Upper lobe of right lung (tissue), 1 donor: ENCODE data around the gene IFI44L. TPM values are rescaled to one million over a fixed set of nuclear protein-coding genes. Genes with fewer than 3 reads are reported as not detected.

Experiments used
- ATAC-seq: fragments of 200-7000 bp; cut with Tn5 transposase; one replicate; pipeline ENCODE4 v1.9.1; 2020; ENCODE audit warnings: mild to moderate bottlenecking, moderate library complexity
- DNase-seq: peaks from one replicate; pipeline ENCODE4 v3.0.0-alpha.2; 2020
- H3K27ac ChIP-seq: fragments of 200-600 bp; one replicate; pipeline ENCODE4 v1.8.0; 2022
- H3K27me3 ChIP-seq: fragments of 200-600 bp; one replicate; pipeline ENCODE4 v1.8.0; 2022; ENCODE audit warnings: mild to moderate bottlenecking
- H3K36me3 ChIP-seq: fragments of 200-600 bp; one replicate; pipeline ENCODE4 v1.8.0; 2022
- H3K4me1 ChIP-seq: fragments of 200-600 bp; one replicate; pipeline ENCODE4 v1.8.0; 2022
- H3K4me3 ChIP-seq: fragments of 200-600 bp; one replicate; pipeline ENCODE4 v1.8.0; 2022; ENCODE audit warnings: mild to moderate bottlenecking
- H3K9me3 ChIP-seq: fragments of 200-600 bp; one replicate; pipeline ENCODE4 v1.8.0; 2022
- intact Hi-C: fragments of 100-400 bp; cut with DNase I; formaldehyde crosslinking; loops from one replicate; pipeline ENCODE4 v1.11.0; 2022
- total RNA-seq: library from RNA; stranded (reverse); fragmentation: NEBNext Ultra II Directional; extraction: Animal tissue kit (Norgen Biotek cat#: 25700); gene quantifications from one replicate; pipeline ENCODE4 v1.2.1, GENCODE V29; 2021
- TF ChIP-seq, protein P1 (sequence below): fragments of 200-600 bp; IDR thresholded peaks from one replicate; pipeline ENCODE4 v1.8.0; 2022; ENCODE audit warnings: antibody characterized with exemption
- donor health status: DM: no; HTN: yes; CAD: no; lungs with severe emphysema.

The IFI44L gene
- total RNA-seq, 1 donor from 2014 or later = 30.0 TPM

DNA sequence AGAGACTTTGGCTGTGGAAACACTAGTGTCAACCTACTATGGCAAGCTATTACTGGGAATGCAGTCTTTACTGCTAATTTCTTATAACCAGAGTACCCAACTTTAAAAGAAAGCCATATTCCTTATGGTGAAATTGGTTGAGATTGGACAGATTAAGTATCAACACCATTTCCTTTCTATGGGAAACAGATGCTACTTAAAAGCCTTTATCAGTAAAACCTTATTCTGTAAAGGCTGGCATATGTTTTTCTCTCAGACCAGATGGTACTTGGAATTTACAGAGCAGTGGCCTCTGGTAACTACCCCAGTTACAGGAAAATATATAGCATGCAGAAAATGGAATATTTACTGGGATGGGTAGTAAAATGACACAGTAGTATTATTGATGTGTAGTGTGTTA is 48.2 kb downstream of the IFI44L start:
- ATAC-seq (no peak), DNase-seq (no peak)
- H3K27me3 ChIP-seq = no peaks in the 10 kb centered on the region
- H3K27ac ChIP-seq = no peak overlapping the region
- H3K36me3 ChIP-seq = peaks cover 13% of the 10 kb centered on the region
- no peak overlapping the region for H3K4me3 ChIP-seq
- TF ChIP-seq, protein P1, sequence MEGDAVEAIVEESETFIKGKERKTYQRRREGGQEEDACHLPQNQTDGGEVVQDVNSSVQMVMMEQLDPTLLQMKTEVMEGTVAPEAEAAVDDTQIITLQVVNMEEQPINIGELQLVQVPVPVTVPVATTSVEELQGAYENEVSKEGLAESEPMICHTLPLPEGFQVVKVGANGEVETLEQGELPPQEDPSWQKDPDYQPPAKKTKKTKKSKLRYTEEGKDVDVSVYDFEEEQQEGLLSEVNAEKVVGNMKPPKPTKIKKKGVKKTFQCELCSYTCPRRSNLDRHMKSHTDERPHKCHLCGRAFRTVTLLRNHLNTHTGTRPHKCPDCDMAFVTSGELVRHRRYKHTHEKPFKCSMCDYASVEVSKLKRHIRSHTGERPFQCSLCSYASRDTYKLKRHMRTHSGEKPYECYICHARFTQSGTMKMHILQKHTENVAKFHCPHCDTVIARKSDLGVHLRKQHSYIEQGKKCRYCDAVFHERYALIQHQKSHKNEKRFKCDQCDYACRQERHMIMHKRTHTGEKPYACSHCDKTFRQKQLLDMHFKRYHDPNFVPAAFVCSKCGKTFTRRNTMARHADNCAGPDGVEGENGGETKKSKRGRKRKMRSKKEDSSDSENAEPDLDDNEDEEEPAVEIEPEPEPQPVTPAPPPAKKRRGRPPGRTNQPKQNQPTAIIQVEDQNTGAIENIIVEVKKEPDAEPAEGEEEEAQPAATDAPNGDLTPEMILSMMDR = no peak
- H3K9me3 ChIP-seq = no peaks in the 10 kb centered on the region
- intact Hi-C loops = no loop called here
- no peaks in the 10 kb centered on the region for H3K4me1 ChIP-seq

DNA sequence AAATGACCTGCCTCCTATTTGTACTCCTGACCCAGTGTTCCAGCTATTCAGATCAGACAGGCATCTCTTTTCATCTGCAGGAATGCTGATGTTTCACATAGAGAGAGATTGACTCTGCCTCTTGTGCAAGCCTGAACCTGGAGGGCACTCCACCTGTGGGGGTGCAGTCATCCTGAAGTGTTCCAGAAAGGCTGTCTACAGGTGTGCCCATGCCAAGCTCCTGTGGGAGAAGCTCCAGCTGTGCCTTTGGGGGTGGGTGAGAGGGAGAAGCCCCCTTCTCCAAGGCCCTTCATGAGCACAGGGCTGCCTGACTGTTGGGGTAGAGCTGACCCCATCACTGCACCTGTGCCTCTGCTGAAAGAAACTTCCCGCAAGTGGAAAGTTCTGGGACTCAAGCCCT is 52.2 kb downstream of the IFI44L start:
- Histone ChIP-seq H3K4me3 (no peak overlapping the region), H3K36me3 (no peaks in the 10 kb centered on the region), H3K27ac (no peak overlapping the region), H3K4me1 (no peaks in the 10 kb centered on the region), H3K9me3 (no peaks in the 10 kb centered on the region), H3K27me3 (no peaks in the 10 kb centered on the region)
- ATAC-seq = peak; percentile 57
- TF ChIP-seq, protein P1 = no peak
- intact Hi-C loops = loop anchor here (10.0 kb wide), 1 partner anchor 58 kb away; no protein-coding TSS in a partner anchor
- no peak for DNase-seq

DNA sequence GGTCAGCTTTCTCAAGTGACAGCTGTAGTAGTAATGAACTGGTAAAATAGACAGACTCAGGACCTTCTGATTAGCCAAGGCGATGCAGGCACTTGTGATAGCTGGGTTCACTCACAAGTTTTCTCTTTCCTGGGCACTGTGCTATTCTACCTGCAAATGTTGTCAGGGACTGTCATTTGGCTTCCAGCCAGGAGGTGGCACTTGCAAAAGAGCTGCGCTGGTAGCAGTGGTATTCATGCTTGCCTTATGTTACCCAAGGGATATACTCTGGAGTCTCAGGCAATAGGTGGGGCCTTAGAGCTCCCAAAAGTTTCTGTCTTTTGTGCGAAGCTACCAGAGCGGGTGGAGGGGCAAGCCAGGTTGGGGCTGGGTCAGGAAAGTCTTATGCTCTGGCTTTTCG is 52.9 kb downstream of the IFI44L start:
- Histone ChIP-seq H3K9me3 (no peaks in the 10 kb centered on the region), H3K4me1 (no peaks in the 10 kb centered on the region), H3K27me3 (no peaks in the 10 kb centered on the region), H3K27ac (no peak overlapping the region), H3K4me3 (no peak overlapping the region), H3K36me3 (no peaks in the 10 kb centered on the region)
- TF ChIP-seq, protein P1 = no peak
- DNase-seq = no peak
- intact Hi-C loops = loop anchor here (10.0 kb wide), 1 partner anchor 58 kb away; no protein-coding TSS in a partner anchor
- peak; percentile 21 for ATAC-seq

DNA sequence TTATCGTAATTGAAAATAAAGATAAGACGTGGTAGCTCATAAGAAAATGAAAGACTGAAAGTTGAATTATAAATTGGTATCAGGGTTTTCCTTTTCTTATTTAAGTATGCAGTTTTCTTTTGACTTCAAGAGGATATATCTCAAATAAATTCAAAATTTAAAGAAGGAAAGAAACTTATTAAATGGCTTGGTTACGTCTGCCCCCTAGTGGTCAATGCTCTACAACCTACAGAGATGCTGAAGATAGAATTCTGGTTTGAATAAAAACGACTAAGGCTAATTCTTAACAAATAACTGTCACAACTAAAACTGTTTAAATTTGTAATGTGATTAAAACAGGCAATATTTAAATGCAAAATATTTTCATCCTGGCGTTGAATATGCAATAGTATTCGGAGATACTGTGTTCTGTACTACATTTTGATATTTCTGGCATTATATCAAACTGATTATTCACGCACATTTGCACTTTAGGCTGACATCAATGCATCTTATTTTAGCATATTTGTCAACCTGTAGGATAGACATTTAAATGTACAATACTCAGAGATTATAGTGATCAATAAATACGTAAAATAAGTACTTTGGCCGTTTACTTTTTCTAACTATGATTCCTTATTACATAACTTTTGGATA is 56.2 kb downstream of the IFI44L start:
- Histone ChIP-seq H3K9me3 (no peaks in the 10 kb centered on the region), H3K27ac (no peak overlapping the region), H3K4me3 (no peak overlapping the region), H3K36me3 (no peaks in the 10 kb centered on the region), H3K27me3 (no peaks in the 10 kb centered on the region), H3K4me1 (no peaks in the 10 kb centered on the region)
- ATAC-seq = peak; percentile 69
- TF ChIP-seq, protein P1 = peak; percentile 88
- no peak for DNase-seq
- intact Hi-C loops = loop anchor here (10.0 kb wide), 1 partner anchor 62 kb away; no protein-coding TSS in a partner anchor

DNA sequence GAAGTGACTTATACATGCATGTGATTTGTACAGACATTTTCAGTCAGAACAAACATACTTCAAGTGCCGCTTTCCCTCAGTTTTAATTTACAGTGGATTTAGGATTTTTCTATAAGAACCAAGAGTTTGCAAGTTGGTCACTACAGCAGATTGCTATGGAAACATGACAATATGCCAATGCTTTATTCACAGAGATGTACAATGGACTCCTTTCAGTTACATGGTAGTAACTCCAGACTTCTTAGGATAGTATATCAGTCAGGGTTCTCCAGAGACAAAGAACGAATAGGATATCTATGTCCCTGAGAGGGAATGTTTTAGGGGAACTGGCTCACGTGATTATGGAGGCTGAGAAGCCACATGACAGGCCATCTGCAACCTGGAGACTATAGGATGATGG is 56.7 kb downstream of the IFI44L start:
- Histone ChIP-seq H3K27ac (no peak overlapping the region), H3K4me1 (no peaks in the 10 kb centered on the region), H3K9me3 (no peaks in the 10 kb centered on the region), H3K4me3 (no peak overlapping the region), H3K27me3 (no peaks in the 10 kb centered on the region), H3K36me3 (no peaks in the 10 kb centered on the region)
- no peak for DNase-seq
- ATAC-seq = no peak
- intact Hi-C loops = loop anchor here (10.0 kb wide), 1 partner anchor 62 kb away; no protein-coding TSS in a partner anchor
- TF ChIP-seq, protein P1 = no peak
